KMS-11 (cell line): ENCODE measurements around the gene PDE8A.

Source experiments
- H2AFZ ChIP-seq: fragments of 200-600 bp; sonication (generic); 2 replicates; pipeline ENCODE4 v1.6.1; 2016; ENCODE audit warnings: antibody characterized with exemption, mixed run types, low read depth
- H3K27ac ChIP-seq: fragments of 200-600 bp; sonication (generic); 2 replicates; pipeline ENCODE4 v1.6.1; 2016; ENCODE audit warnings: mild to moderate bottlenecking, mixed run types
- H3K27me3 ChIP-seq: fragments of 200-600 bp; sonication (generic); 2 replicates; pipeline ENCODE4 v1.6.1; 2017; ENCODE audit warnings: mild to moderate bottlenecking, low read depth, mixed run types, moderate library complexity; ENCODE audit not compliant: insufficient read depth
- H3K36me3 ChIP-seq: fragments of 200-600 bp; sonication (generic); 2 replicates; pipeline ENCODE4 v1.6.1; 2017; ENCODE audit warnings: mild to moderate bottlenecking, mixed run types; ENCODE audit not compliant: insufficient read depth
- H3K4me1 ChIP-seq: fragments of 200-600 bp; sonication (generic); 2 replicates; pipeline ENCODE4 v1.6.1; 2016; ENCODE audit warnings: mild to moderate bottlenecking, low read depth, mixed run types; ENCODE audit not compliant: poor library complexity, severe bottlenecking
- H3K4me2 ChIP-seq: fragments of 200-600 bp; sonication (generic); 2 replicates; pipeline ENCODE4 v1.7.0; 2016; ENCODE audit warnings: mild to moderate bottlenecking, mixed run types
- H3K4me3 ChIP-seq: fragments of 200-600 bp; sonication (generic); IDR thresholded peaks from 2 replicates; pipeline ENCODE4 v1.6.1; 2017; ENCODE audit warnings: low read depth, low read length, mixed read lengths; ENCODE audit not compliant: insufficient read depth
- H3K79me2 ChIP-seq: fragments of 200-600 bp; sonication (generic); 2 replicates; pipeline ENCODE4 v1.6.1; 2016; ENCODE audit warnings: low read depth, mixed run types; ENCODE audit not compliant: insufficient read depth
- H3K9ac ChIP-seq: fragments of 200-600 bp; sonication (generic); 2 replicates; pipeline ENCODE4 v1.6.1; 2016; ENCODE audit warnings: mild to moderate bottlenecking, mixed run types
- H4K20me1 ChIP-seq: fragments of 200-600 bp; sonication (generic); 2 replicates; pipeline ENCODE4 v1.6.1; 2016; ENCODE audit warnings: mild to moderate bottlenecking, mixed run types; ENCODE audit not compliant: insufficient read depth
- TF ChIP-seq, protein P1 (sequence below): fragments of 200-600 bp; sonication (generic); conservative IDR thresholded peaks from 2 replicates; pipeline ENCODE4 v1.6.1; 2017; ENCODE audit warnings: low read depth, mild to moderate bottlenecking, antibody characterized with exemption, low read length, moderate library complexity, mixed read lengths

Gene PDE8A

DNA sequence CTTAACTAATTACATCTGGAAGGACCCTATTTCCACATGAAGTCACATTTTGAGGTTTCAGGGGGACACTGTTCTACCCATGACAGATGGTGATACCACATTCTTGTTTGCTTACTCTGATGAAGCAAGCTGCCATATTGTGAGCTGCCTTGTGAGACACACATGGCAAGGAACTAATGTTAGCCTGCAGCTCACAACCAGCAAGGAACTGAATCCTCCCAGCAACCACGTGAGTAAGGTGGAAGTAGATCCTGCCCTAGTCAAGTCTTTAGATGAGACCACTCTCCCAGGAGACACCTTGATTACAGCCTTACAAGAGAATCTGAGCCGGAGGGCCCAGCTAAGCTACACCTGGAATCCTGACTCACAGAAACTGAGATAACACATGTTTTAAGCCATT lies 160.1 kb downstream of the PDE8A start:
- Histone ChIP-seq H2AFZ (no peak overlapping the region), H3K4me2 (no peak overlapping the region), H3K36me3 (no peaks in the 10 kb centered on the region), H4K20me1 (no peaks in the 10 kb centered on the region), H3K27me3 (no peaks in the 10 kb centered on the region), H3K4me3 (no peak overlapping the region), H3K4me1 (no peaks in the 10 kb centered on the region), H3K9ac (no peak overlapping the region), H3K27ac (no peak overlapping the region), H3K79me2 (no peaks in the 10 kb centered on the region)
- TF ChIP-seq, protein P1, sequence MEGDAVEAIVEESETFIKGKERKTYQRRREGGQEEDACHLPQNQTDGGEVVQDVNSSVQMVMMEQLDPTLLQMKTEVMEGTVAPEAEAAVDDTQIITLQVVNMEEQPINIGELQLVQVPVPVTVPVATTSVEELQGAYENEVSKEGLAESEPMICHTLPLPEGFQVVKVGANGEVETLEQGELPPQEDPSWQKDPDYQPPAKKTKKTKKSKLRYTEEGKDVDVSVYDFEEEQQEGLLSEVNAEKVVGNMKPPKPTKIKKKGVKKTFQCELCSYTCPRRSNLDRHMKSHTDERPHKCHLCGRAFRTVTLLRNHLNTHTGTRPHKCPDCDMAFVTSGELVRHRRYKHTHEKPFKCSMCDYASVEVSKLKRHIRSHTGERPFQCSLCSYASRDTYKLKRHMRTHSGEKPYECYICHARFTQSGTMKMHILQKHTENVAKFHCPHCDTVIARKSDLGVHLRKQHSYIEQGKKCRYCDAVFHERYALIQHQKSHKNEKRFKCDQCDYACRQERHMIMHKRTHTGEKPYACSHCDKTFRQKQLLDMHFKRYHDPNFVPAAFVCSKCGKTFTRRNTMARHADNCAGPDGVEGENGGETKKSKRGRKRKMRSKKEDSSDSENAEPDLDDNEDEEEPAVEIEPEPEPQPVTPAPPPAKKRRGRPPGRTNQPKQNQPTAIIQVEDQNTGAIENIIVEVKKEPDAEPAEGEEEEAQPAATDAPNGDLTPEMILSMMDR: no peak

DNA sequence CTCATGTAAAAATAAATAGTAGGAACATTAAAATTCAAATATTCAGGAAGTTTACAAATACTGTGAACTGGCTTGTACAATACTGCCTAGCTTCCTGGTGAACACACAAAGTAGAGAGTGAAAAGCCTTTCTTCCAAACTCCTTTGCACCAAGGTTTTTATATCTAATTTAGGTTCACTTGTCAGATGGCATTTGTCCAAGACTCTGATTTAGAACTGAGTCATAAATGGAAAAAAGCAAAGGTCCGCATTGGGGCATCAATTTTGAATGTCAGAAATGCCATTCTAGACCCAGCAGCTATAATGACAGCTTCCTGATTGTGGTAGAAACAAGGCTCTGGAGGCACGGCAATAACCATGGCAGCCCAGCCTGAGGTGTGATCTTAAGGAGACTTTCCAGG lies 160.7 kb downstream of the PDE8A start:
- Histone ChIP-seq H4K20me1 (no peaks in the 10 kb centered on the region), H3K9ac (no peak overlapping the region), H3K36me3 (no peaks in the 10 kb centered on the region), H3K27me3 (no peaks in the 10 kb centered on the region), H3K27ac (no peak overlapping the region), H3K4me1 (no peaks in the 10 kb centered on the region), H3K4me3 (no peak overlapping the region), H2AFZ (no peak overlapping the region), H3K79me2 (no peaks in the 10 kb centered on the region), H3K4me2 (no peak overlapping the region)
- TF ChIP-seq, protein P1: no peak

DNA sequence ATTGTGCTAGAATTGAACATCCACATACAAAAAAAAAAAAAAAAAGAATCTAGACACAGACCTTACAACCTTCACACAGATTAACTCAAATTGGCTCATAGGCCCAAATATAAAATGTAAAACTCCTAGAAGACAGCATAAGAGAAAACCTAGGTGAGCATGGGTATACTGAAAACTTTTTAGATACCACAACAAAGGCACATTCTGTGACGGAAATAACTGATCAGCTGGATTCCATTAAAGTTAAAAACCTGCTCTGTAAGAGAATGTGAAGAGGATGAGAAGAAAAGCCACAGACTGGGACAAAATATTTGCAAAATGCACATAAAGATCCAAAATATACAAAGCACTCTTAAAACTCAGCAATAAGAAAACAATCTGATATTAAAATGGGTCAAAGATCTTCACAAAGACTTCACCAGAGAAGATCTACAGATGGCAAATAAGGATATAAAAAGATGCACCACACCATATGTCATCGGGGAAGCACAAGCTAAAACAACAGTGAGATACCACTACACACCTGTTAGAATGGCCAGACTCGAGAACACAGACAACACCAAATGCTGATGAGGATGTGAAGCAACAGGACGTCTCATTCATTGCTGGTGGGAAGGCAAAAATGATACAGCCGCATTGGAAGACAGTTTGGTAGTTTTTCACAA lies 167.9 kb downstream of the PDE8A start:
- Histone ChIP-seq H3K27ac (no peak overlapping the region), H3K9ac (no peak overlapping the region), H3K4me2 (no peak overlapping the region), H3K27me3 (no peaks in the 10 kb centered on the region), H2AFZ (no peak overlapping the region), H3K4me3 (no peak overlapping the region), H4K20me1 (no peaks in the 10 kb centered on the region), H3K4me1 (no peaks in the 10 kb centered on the region), H3K79me2 (no peaks in the 10 kb centered on the region), H3K36me3 (no peaks in the 10 kb centered on the region)
- TF ChIP-seq, protein P1: no peak

DNA sequence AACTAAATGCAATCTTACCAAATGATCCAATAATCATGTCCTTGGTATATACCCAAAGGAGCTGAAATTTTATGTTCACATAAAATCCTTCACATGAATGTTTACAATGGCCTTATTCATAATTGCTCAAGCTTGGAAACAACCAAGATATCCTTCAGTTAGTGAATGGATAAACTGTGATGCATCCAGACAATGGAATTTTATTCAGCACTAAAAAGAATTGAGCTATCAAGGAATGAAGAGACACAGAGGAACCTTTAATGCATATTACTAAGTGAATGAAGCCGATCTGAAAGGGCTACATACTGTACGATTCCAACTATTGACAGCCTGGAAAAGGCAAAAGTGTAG lies 168.4 kb downstream of the PDE8A start:
- Histone ChIP-seq H2AFZ (no peak overlapping the region), H3K79me2 (no peaks in the 10 kb centered on the region), H3K4me2 (no peak overlapping the region), H3K36me3 (no peaks in the 10 kb centered on the region), H4K20me1 (no peaks in the 10 kb centered on the region), H3K4me1 (no peaks in the 10 kb centered on the region), H3K4me3 (no peak overlapping the region), H3K27me3 (no peaks in the 10 kb centered on the region), H3K27ac (no peak overlapping the region), H3K9ac (no peak overlapping the region)
- TF ChIP-seq, protein P1: no peak
